Parathyroid adenoma (tissue), 2 donors: Measurements from ENCODE around the gene TP73.

Experiments
- H2AFZ ChIP-seq: fragments of 300-600 bp; sonication (generic); one replicate; pipeline ENCODE4 v1.7.0; 2017; ENCODE audit warnings: antibody characterized with exemption, mild to moderate bottlenecking
- H3K27ac ChIP-seq: fragments of 300-600 bp; sonication (generic); one replicate; pipeline ENCODE4 v1.7.0; 2017
- H3K27me3 ChIP-seq: fragments of 300-600 bp; sonication (generic); one replicate; pipeline ENCODE4 v1.7.0; 2017; ENCODE audit warnings: low read length; ENCODE audit not compliant: control insufficient read depth, insufficient read depth
- H3K36me3 ChIP-seq: fragments of 300-600 bp; sonication (generic); one replicate; pipeline ENCODE4 v1.7.0; 2017; ENCODE audit warnings: low read length; ENCODE audit not compliant: control insufficient read depth, insufficient read depth
- H3K4me1 ChIP-seq: fragments of 300-600 bp; sonication (generic); one replicate; pipeline ENCODE4 v1.7.0; 2017; ENCODE audit warnings: control low read depth
- H3K4me2 ChIP-seq: fragments of 300-600 bp; sonication (generic); one replicate; pipeline ENCODE4 v1.7.0; 2017; ENCODE audit warnings: low read length
- H3K4me3 ChIP-seq: fragments of 300-600 bp; sonication (generic); one replicate; pipeline ENCODE4 v1.7.0; 2017; ENCODE audit warnings: low read depth, low read length
- H3K79me2 ChIP-seq: fragments of 300-600 bp; sonication (generic); one replicate; pipeline ENCODE4 v1.7.0; 2017; ENCODE audit warnings: control low read depth
- H3K9ac ChIP-seq: fragments of 300-600 bp; sonication (generic); one replicate; pipeline ENCODE4 v1.7.0; 2017; ENCODE audit warnings: mild to moderate bottlenecking
- H3K9me3 ChIP-seq: fragments of 300-600 bp; sonication (generic); one replicate; pipeline ENCODE4 v1.7.0; 2017; ENCODE audit warnings: low read length; ENCODE audit not compliant: control insufficient read depth
- CTCF ChIP-seq: fragments of 300-600 bp; sonication (generic); IDR thresholded peaks from one replicate; pipeline ENCODE4 v1.7.0; 2017; ENCODE audit warnings: antibody characterized with exemption, mild to moderate bottlenecking
- donor health status: primary hyperparathyroidism.

Gene TP73

GRCh38 chr1:3645247-3645646 lies 7.1 kb upstream of the TP73 start:
- no peak overlapping the region for H3K9ac ChIP-seq
- H2AFZ ChIP-seq, result no peak overlapping the region
- no peak overlapping the region for H3K4me3 ChIP-seq
- H3K27ac ChIP-seq, result no peak overlapping the region
- no peaks in the 10 kb centered on the region for H3K9me3 ChIP-seq
- no peaks in the 10 kb centered on the region for H3K79me2 ChIP-seq
- TF ChIP-seq CTCF, result no peak
- H3K4me2 ChIP-seq, result no peak overlapping the region
- H3K27me3 ChIP-seq, result no peaks in the 10 kb centered on the region
- no peaks in the 10 kb centered on the region for H3K36me3 ChIP-seq
- H3K4me1 ChIP-seq, result peaks cover 4% of the 10 kb centered on the region

- no peak overlapping the region for H3K4me2 ChIP-seq
- H3K36me3 ChIP-seq, result no peaks in the 10 kb centered on the region
These were observed 6.5 kb upstream of the TP73 start for GRCh38 chr1:3645666-3646355.

GRCh38 chr1:3646596-3646995 lies 5.7 kb upstream of the TP73 start:
- Histone ChIP-seq H3K4me1 (peaks cover 4% of the 10 kb centered on the region), H2AFZ (no peak overlapping the region), H3K9ac (no peak overlapping the region), H3K27ac (no peak overlapping the region), H3K4me2 (no peak overlapping the region), H3K36me3 (no peaks in the 10 kb centered on the region), H3K4me3 (no peak overlapping the region), H3K9me3 (no peaks in the 10 kb centered on the region), H3K27me3 (peaks cover 2% of the 10 kb centered on the region), H3K79me2 (no peaks in the 10 kb centered on the region)
- TF ChIP-seq CTCF, result no peak

More at GRCh38 chr1:3645666-3646355, 6.5 kb upstream of the TP73 start:
- H3K79me2 ChIP-seq, result no peaks in the 10 kb centered on the region
- H3K4me1 ChIP-seq, result peaks cover 4% of the 10 kb centered on the region
- H3K27ac ChIP-seq, result no peak overlapping the region
- H3K9ac ChIP-seq, result no peak overlapping the region
- no peaks in the 10 kb centered on the region for H3K9me3 ChIP-seq
- H3K27me3 ChIP-seq, result no peaks in the 10 kb centered on the region
- no peak overlapping the region for H2AFZ ChIP-seq
- TF ChIP-seq CTCF, result no peak
- H3K4me3 ChIP-seq, result no peak overlapping the region

GRCh38 chr1:3649342-3650247 lies 2.7 kb upstream of the TP73 start, which contains the start of gene WRAP73:
TSS of gene WRAP73 (minus strand) at chr1:3650103. CDS start at chr1:3649999, 104 bp downstream.
- no peaks in the 10 kb centered on the region for H3K9me3 ChIP-seq
- no peak within 1 kb of the TSS for H3K27ac ChIP-seq
- TF ChIP-seq CTCF, result no peak
- H2AFZ ChIP-seq, result peak within 1 kb of the TSS; percentile 92
- peak within 1 kb of the TSS; percentile 68 for H3K4me3 ChIP-seq
- H3K4me1 ChIP-seq, result peaks cover 4% of the 10 kb centered on the region
- H3K4me2 ChIP-seq, result peak within 1 kb of the TSS; percentile 71
- H3K9ac ChIP-seq, result peak within 1 kb of the TSS; percentile 28
- H3K79me2 ChIP-seq, result no peaks in the 10 kb centered on the region
- peaks cover 8% of the 10 kb centered on the region for H3K27me3 ChIP-seq
- no peaks in the 10 kb centered on the region for H3K36me3 ChIP-seq
